Activated CD4-positive, alpha-beta T cell treated with anti-CD3 and anti-CD28 coated beads, Interleukin-2, amount 10 ng/mL, durations not matched to agents 7 days and 5 days (primary cell): ENCODE results near the gene DISP1. TPM values are rescaled to one million over a fixed set of nuclear protein-coding genes. Genes with fewer than 3 reads are reported as not detected.

Source experiments
- CTCF ChIA-PET: fragments of 350-600 bp; sonication (Branson Sonifier 250); formaldehyde crosslinking; loops from one replicate; lab custom pipeline; 2021; ENCODE audit warnings: antibody characterized with exemption; lab: Charles Lee
- POLR2A ChIA-PET: fragments of 350-600 bp; sonication (Branson Sonifier 250); formaldehyde crosslinking; loops from one replicate; lab custom pipeline; 2021; ENCODE audit warnings: antibody characterized with exemption; lab: Charles Lee
- DNase-seq: peaks from one replicate; pipeline ENCODE4 v3.0.0-alpha.2; 2020
- H3K27ac Mint-ChIP-seq: one replicate; pipeline ENCODE4 v1.8.0; 2021; ENCODE audit warnings: mild to moderate bottlenecking, moderate library complexity, mixed read lengths
- H3K27me3 Mint-ChIP-seq: one replicate; pipeline ENCODE4 v1.8.0; 2021; ENCODE audit warnings: mixed read lengths
- H3K36me3 Mint-ChIP-seq: one replicate; pipeline ENCODE4 v1.8.0; 2021; ENCODE audit warnings: low read depth, mixed read lengths
- H3K4me1 Mint-ChIP-seq: one replicate; pipeline ENCODE4 v1.8.0; 2021; ENCODE audit warnings: mixed read lengths
- H3K4me3 Mint-ChIP-seq: one replicate; pipeline ENCODE4 v1.8.0; 2021; ENCODE audit warnings: mild to moderate bottlenecking, moderate library complexity, mixed read lengths
- H3K9me3 Mint-ChIP-seq: one replicate; pipeline ENCODE4 v1.8.0; 2021; ENCODE audit warnings: mixed read lengths
- total RNA-seq, 2 experiments: library from RNA; stranded (reverse); gene quantifications; one replicate each; pipeline ENCODE4 v1.2.3, GENCODE V29; 2021

DISP1 gene
- total RNA-seq, 2 experiments from 2014 or later = 2.3 to 2.9 TPM

DNA sequence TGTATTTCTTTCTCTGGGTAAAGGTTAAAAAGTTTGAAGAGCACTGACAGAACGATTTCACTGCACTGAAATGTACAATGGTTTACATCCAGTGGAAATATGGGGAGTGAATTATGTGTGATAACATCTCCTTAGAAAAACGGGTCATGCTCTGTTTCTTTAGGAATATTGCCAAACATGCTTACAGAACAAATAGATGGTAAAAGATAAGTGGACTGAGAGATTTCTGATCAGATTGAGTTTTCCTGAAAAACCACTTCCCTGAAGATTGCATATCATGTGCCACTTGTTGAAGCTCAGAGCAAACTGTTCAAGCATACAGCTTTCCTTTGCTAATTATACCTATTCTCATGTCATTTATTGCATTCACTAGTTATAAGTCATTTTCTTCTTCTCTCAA lies 29.9 kb upstream of the DISP1 start:
- Mint-ChIP-seq H3K27me3 (peaks cover 36% of the 10 kb centered on the region), H3K27ac (no peak overlapping the region)
- POLR2A ChIA-PET = no interaction called here

DNA sequence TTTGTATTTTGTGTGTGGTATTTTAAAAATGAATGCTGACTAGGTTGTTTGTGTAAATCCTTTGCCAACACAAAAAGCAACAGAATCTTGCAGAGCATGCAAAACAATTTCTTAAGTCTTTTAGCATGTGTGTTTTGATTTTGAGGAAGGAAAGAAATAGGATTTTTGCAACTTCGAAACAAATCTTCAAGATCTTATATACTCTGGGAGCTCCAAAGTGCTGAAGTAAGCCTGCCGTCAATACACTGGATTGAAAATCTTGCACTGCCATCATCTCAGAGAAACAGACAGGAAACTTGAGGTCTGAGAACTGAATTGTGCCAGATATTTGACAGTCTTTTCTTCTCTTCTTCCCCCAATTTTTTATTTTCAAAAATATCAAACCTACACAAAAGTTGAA lies 29.3 kb upstream of the DISP1 start:
- Mint-ChIP-seq H3K27me3 (peaks cover 32% of the 10 kb centered on the region), H3K27ac (no peak overlapping the region), H3K4me3 (no peak overlapping the region), H3K36me3 (peaks cover 4% of the 10 kb centered on the region), H3K9me3 (peaks cover 10% of the 10 kb centered on the region), H3K4me1 (peaks cover 6% of the 10 kb centered on the region)
- CTCF ChIA-PET = interaction anchor here (1.6 kb wide), 1 partner anchor 10 kb away, joined by 3 read pairs; no protein-coding TSS in a partner anchor
- no peak for DNase-seq
- POLR2A ChIA-PET = no interaction called here

More for the DNA sequence above, 29.9 kb upstream of the DISP1 start:
- H3K4me1 Mint-ChIP-seq = peaks cover 1% of the 10 kb centered on the region
- no peak overlapping the region for H3K4me3 Mint-ChIP-seq
- CTCF ChIA-PET = interaction anchor here (0.8 kb wide), 1 partner anchor 13 kb away, joined by 3 read pairs; no protein-coding TSS in a partner anchor
- peaks cover 4% of the 10 kb centered on the region for H3K36me3 Mint-ChIP-seq
- no peak for DNase-seq
- H3K9me3 Mint-ChIP-seq = peaks cover 5% of the 10 kb centered on the region

- H3K27ac Mint-ChIP-seq = no peak overlapping the region
- ChIA-PET CTCF (interaction anchor here (1.6 kb wide), 1 partner anchor 10 kb away, joined by 3 read pairs; no protein-coding TSS in a partner anchor), POLR2A (no interaction called here)
- DNase-seq = no peak
- H3K9me3 Mint-ChIP-seq = peaks cover 10% of the 10 kb centered on the region
- H3K36me3 Mint-ChIP-seq = peaks cover 4% of the 10 kb centered on the region
- H3K4me1 Mint-ChIP-seq = peaks cover 10% of the 10 kb centered on the region
- no peak overlapping the region for H3K4me3 Mint-ChIP-seq
- H3K27me3 Mint-ChIP-seq = peaks cover 29% of the 10 kb centered on the region
These were observed 28.7 kb upstream of the DISP1 start for GRCh38 chr1:222786121-222786520.

- POLR2A ChIA-PET = no interaction called here
- no peak for DNase-seq
- H3K27me3 Mint-ChIP-seq = peaks cover 21% of the 10 kb centered on the region
- no peak overlapping the region for H3K4me3 Mint-ChIP-seq
- CTCF ChIA-PET = interaction anchor here (0.9 kb wide), 1 partner anchor 336 kb away, joined by 3 read pairs; no protein-coding TSS in a partner anchor
- peaks cover 10% of the 10 kb centered on the region for H3K9me3 Mint-ChIP-seq
- no peak overlapping the region for H3K27ac Mint-ChIP-seq
- peaks cover 10% of the 10 kb centered on the region for H3K4me1 Mint-ChIP-seq
- H3K36me3 Mint-ChIP-seq = peaks cover 4% of the 10 kb centered on the region
These were observed 27.1 kb upstream of the DISP1 start for GRCh38 chr1:222787729-222788128.

DNA sequence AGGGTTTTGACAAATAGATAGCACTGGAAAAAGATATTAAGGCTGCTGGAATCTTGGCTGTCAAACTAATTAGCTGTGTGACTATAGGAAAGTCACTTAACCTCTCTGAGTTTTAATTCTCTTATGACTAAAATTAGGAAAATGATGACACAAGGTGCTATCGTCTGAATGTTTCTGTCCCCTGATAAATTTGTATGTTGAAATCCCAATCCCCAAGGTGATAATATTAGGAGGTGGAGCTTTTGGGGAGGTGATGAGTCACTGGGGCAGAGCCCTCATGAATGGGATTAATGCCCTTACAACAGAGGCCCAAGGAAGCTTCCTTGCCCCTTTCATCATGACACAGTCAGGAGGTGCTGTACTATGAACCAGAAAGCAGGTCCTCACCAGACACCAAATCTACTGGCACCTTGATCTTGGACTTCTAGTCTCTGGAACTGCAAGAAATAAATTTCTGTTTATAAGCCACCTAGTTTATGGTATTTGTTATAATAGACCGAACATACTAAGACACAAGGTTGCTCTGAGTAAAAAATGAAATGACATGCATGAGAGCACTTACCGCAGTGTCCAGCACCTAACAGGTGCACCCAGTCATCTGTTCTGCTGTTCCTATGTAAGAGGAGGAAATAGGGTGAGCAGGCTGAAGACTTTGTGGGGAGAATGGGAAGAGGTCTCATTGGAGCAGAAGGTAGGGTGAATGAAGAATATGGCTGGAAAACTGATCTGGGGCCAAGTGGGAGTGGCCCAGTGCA lies 26.3 kb upstream of the DISP1 start:
- no peak overlapping the region for H3K27ac Mint-ChIP-seq
- peaks cover 4% of the 10 kb centered on the region for H3K36me3 Mint-ChIP-seq
- DNase-seq = no peak
- H3K4me3 Mint-ChIP-seq = no peak overlapping the region
- H3K4me1 Mint-ChIP-seq = peaks cover 10% of the 10 kb centered on the region
- peaks cover 17% of the 10 kb centered on the region for H3K27me3 Mint-ChIP-seq
- ChIA-PET POLR2A (no interaction called here), CTCF (no interaction called here)
- peaks cover 10% of the 10 kb centered on the region for H3K9me3 Mint-ChIP-seq

DNA sequence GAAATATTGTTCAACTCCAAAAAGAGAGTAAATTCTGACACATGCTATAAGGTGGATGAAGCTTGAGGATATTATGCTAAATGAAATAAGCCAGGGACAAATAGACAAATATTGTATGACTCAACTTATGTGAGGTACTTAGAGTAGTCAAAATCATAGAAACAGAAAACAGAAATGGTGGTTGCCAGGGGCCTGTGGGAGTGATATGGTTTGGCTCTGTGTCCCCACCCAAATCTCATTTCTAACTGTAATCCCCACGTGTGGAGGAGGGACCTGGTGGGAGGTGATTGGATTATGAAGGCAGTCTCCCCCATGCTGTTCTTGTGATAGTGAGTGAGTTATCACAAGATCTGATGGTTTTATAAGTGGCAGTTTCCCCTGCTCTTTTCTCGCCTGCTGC lies 24.7 kb upstream of the DISP1 start:
- POLR2A ChIA-PET = no interaction called here
- Mint-ChIP-seq H3K4me1 (peaks cover 10% of the 10 kb centered on the region), H3K36me3 (peaks cover 4% of the 10 kb centered on the region), H3K4me3 (no peak overlapping the region), H3K9me3 (peaks cover 10% of the 10 kb centered on the region), H3K27ac (no peak overlapping the region), H3K27me3 (peaks cover 5% of the 10 kb centered on the region)
- CTCF ChIA-PET = interaction anchor here (0.5 kb wide), 1 partner anchor 114 kb away, joined by 3 read pairs; no protein-coding TSS in a partner anchor
- DNase-seq = no peak

DNA sequence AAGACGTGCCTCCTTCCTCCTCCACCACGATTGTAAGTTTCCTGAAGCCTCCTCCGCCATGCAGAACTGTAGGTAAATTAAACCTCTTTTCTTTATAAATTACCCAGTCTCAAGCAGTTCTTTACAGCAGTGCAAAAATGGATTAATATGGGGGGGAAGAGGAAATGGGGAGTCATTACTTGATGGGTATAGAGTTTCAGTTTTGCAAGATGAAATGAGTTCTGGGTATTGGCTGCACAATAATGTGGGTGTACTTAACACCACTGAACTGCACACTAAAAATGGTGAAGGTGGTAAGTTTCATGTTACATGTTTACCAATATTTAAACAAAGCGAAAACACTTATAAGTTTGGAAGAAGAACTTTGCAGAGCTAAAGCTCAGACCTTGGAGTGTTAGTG lies 24.3 kb upstream of the DISP1 start:
- no peak overlapping the region for H3K27ac Mint-ChIP-seq
- peaks cover 4% of the 10 kb centered on the region for H3K36me3 Mint-ChIP-seq
- H3K4me3 Mint-ChIP-seq = no peak overlapping the region
- peaks cover 10% of the 10 kb centered on the region for H3K4me1 Mint-ChIP-seq
- POLR2A ChIA-PET = no interaction called here
- CTCF ChIA-PET = interaction anchor here (0.5 kb wide), 1 partner anchor 114 kb away, joined by 3 read pairs; no protein-coding TSS in a partner anchor
- DNase-seq = no peak
- peaks cover 10% of the 10 kb centered on the region for H3K9me3 Mint-ChIP-seq
- H3K27me3 Mint-ChIP-seq = peaks cover under 1% of the 10 kb centered on the region

DNA sequence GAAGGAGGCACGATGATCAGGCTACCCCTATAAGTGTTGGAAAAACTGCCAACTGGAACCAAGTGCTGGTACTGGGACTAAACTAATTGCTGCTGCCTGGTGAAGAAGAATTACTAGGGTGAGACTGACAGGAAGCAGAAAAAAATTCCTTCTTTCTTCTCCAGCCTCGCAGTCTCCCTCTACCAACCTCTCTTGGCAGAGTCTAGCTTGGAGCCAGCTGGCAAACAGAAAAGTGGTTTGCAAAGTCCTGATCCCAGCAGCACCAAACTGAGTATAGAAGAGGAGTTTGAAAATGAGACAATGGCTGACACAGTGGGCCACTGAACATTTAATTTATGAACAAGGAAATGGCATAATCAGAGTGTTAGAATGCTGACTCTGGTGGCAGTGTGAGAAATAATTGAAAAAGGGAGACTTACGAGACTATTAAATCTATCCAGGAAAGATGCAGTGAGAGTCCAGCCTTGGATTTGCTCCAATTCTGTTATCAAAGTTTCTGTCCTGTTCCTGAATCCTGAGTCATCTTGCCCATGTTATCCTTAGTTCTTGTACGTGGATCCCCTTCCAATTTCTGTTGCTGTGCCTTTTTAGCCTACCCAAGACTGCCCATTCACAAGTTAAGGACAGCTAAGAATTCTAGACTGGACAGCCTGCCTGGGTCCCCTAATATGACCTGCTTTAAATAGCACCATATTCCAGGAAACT lies 23.7 kb upstream of the DISP1 start:
- no peak overlapping the region for H3K4me3 Mint-ChIP-seq
- H3K27ac Mint-ChIP-seq = no peak overlapping the region
- DNase-seq = no peak
- CTCF ChIA-PET = no interaction called here
- no peaks in the 10 kb centered on the region for H3K27me3 Mint-ChIP-seq
- peaks cover 10% of the 10 kb centered on the region for H3K9me3 Mint-ChIP-seq
- peaks cover 4% of the 10 kb centered on the region for H3K36me3 Mint-ChIP-seq
- peaks cover 10% of the 10 kb centered on the region for H3K4me1 Mint-ChIP-seq
- POLR2A ChIA-PET = no interaction called here

- H3K27ac Mint-ChIP-seq = no peak overlapping the region
- peaks cover 10% of the 10 kb centered on the region for H3K9me3 Mint-ChIP-seq
- peaks cover 4% of the 10 kb centered on the region for H3K36me3 Mint-ChIP-seq
- ChIA-PET POLR2A (no interaction called here), CTCF (interaction anchor here (0.6 kb wide), 1 partner anchor 330 kb away, joined by 3 read pairs; no protein-coding TSS in a partner anchor)
- H3K27me3 Mint-ChIP-seq = no peaks in the 10 kb centered on the region
- DNase-seq = no peak
- H3K4me3 Mint-ChIP-seq = no peak overlapping the region
- H3K4me1 Mint-ChIP-seq = peaks cover 12% of the 10 kb centered on the region
These were observed 22.1 kb upstream of the DISP1 start for GRCh38 chr1:222792744-222793143.

DNA sequence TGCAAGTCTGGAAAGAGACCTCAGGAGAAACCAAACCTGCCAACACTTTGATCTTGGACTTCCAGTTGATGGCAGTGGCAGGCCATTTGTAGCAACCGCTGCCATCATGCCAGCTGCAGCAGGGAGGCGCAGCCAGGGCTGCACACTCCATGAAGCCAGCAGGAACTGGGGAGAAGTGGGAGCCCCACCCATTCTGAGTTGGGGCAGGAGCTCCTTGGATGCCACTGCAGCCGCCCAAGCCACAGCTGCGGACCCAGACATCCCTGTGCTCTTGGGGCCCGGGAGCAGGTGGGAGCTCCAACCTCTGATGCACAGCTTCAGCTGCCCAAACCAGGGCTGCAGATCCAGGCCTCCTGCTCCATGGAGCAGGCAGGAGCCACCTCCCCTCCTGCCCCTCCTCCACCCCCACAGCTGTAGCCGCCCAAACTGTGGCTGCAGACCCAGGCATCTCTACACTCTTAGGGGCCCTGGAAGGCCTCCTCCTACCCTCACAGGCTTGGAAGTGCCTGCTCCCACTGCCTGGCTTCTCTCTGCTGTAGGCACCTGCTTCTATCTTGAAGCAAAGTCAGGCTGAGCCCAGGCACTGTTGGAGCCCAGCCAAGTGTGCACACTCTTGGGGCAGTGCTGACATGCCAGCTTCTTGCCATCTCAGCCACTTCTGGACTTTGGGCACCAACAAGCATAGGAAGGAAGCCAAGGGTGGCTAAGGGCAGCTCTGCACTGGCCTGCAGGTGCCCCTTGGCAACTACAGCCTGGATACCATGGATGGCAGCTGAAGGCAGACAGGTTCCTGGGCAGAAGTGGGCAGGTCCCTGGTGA lies 20.0 kb upstream of the DISP1 start:
- no peak for DNase-seq
- ChIA-PET POLR2A (no interaction called here), CTCF (interaction anchor here (1.1 kb wide), 1 partner anchor 160 kb away, joined by 4 read pairs; no protein-coding TSS in a partner anchor)
- Mint-ChIP-seq H3K4me1 (peaks cover 31% of the 10 kb centered on the region), H3K27ac (no peak overlapping the region), H3K9me3 (peaks cover 6% of the 10 kb centered on the region), H3K36me3 (no peaks in the 10 kb centered on the region), H3K4me3 (no peak overlapping the region), H3K27me3 (no peaks in the 10 kb centered on the region)

- Mint-ChIP-seq H3K4me3 (no peak overlapping the region), H3K9me3 (no peaks in the 10 kb centered on the region), H3K4me1 (peaks cover 24% of the 10 kb centered on the region), H3K27me3 (peaks cover 14% of the 10 kb centered on the region), H3K27ac (peak overlapping the region; percentile 61), H3K36me3 (no peaks in the 10 kb centered on the region)
- DNase-seq = no peak
- CTCF ChIA-PET = interaction anchor here (0.6 to 1.1 kb wide), 8 partner anchors 14 to 1345 kb away, joined by 3 to 5 read pairs (median 4); no protein-coding TSS in a partner anchor
- POLR2A ChIA-PET = no interaction called here
These were observed 16.7 kb upstream of the DISP1 start for GRCh38 chr1:222798116-222798515.

DNA sequence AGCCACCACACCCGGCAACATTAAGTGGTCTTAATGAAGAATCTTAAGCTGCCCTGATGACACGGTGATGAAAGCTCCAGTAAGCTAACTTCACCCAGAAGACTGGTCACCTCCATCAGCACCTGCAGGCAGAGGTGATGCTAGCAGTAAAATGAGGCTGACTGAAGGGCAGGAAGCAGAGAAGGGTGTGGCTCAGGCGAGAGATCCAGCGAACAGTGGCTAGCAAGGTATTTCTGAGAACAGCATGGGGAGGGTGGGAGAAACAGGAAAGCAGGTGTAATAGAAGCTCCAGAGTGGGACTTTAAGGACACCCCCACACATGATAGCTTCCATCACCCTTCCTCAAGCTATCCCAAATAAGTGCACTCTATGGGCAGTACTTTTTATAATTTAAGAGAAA lies 15.9 kb upstream of the DISP1 start:
- no peaks in the 10 kb centered on the region for H3K36me3 Mint-ChIP-seq
- peaks cover 24% of the 10 kb centered on the region for H3K4me1 Mint-ChIP-seq
- ChIA-PET CTCF (interaction anchor here (1.1 to 1.3 kb wide), 2 partner anchors 67 to 335 kb away, joined by 3 to 5 read pairs; no protein-coding TSS in a partner anchor), POLR2A (no interaction called here)
- H3K4me3 Mint-ChIP-seq = no peak overlapping the region
- H3K27me3 Mint-ChIP-seq = peaks cover 20% of the 10 kb centered on the region
- H3K27ac Mint-ChIP-seq = no peak overlapping the region
- H3K9me3 Mint-ChIP-seq = no peaks in the 10 kb centered on the region
- DNase-seq = peak; percentile 30
